Nephron progenitor cell (in vitro differentiated cells): ENCODE data around the gene VWA8.

Source experiments
- DNase-seq: peaks from one replicate; pipeline ENCODE4 v3.0.0; 2021
- H3K27ac Mint-ChIP-seq: 2 replicates; pipeline ENCODE4 v1.8.0; 2021; ENCODE audit warnings: mild to moderate bottlenecking, moderate library complexity, mixed read lengths
- H3K27me3 Mint-ChIP-seq: 2 replicates; pipeline ENCODE4 v1.8.0; 2021; ENCODE audit warnings: mild to moderate bottlenecking, low read depth, mixed read lengths; ENCODE audit not compliant: poor library complexity
- H3K36me3 Mint-ChIP-seq: 2 replicates; pipeline ENCODE4 v1.8.0; 2021; ENCODE audit warnings: low read depth, mixed read lengths
- H3K4me1 Mint-ChIP-seq: 2 replicates; pipeline ENCODE4 v1.8.0; 2021; ENCODE audit warnings: mixed read lengths
- H3K4me3 Mint-ChIP-seq: 2 replicates; pipeline ENCODE4 v1.8.0; 2021; ENCODE audit warnings: mild to moderate bottlenecking, moderate library complexity, mixed read lengths
- H3K9me3 Mint-ChIP-seq: 2 replicates; pipeline ENCODE4 v1.8.0; 2021; ENCODE audit warnings: mild to moderate bottlenecking, moderate library complexity, mixed read lengths
- TF ChIP-seq, protein P1 (sequence below): fragments of 200-600 bp; sonication (generic); IDR thresholded peaks from 2 replicates; pipeline ENCODE4 v1.5.0; 2021; ENCODE audit warnings: antibody characterized with exemption

VWA8 gene

DNA sequence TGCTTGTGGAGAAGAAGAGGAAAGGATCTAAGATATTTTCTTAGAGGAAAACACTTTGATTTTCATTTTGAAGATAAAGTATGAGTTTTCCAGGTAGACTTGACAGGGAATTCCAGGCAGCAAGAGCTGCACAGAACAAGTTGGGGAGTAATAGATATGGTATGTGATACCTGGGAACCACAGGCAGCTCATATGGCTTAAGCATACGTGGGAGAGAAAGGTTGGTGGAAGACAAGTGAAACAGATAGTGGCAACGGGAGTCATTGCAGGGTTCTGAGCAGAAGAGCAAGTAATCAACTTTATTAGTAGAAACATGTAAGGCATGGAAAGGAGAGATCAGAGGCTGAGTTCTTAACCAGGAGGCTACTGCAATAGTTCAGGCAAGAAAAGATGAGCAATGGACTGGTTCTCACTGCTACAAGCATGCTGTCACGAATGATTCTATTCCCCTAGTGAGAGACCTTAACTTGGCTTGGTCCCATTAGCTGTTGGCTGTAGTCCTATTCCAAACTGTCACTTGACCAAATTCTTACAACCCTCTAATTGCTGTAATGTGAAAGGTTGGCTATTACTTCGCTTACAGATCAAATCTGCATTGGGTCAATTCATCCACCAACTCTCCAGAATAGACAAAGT, 217.9 kb downstream of the VWA8 start:
- Mint-ChIP-seq H3K27me3 (no peaks in the 10 kb centered on the region), H3K4me3 (no peak overlapping the region), H3K9me3 (peaks cover 19% of the 10 kb centered on the region), H3K4me1 (peaks cover 5% of the 10 kb centered on the region), H3K36me3 (peaks cover 24% of the 10 kb centered on the region), H3K27ac (no peak overlapping the region)
- no peak for DNase-seq
- TF ChIP-seq, protein P1, sequence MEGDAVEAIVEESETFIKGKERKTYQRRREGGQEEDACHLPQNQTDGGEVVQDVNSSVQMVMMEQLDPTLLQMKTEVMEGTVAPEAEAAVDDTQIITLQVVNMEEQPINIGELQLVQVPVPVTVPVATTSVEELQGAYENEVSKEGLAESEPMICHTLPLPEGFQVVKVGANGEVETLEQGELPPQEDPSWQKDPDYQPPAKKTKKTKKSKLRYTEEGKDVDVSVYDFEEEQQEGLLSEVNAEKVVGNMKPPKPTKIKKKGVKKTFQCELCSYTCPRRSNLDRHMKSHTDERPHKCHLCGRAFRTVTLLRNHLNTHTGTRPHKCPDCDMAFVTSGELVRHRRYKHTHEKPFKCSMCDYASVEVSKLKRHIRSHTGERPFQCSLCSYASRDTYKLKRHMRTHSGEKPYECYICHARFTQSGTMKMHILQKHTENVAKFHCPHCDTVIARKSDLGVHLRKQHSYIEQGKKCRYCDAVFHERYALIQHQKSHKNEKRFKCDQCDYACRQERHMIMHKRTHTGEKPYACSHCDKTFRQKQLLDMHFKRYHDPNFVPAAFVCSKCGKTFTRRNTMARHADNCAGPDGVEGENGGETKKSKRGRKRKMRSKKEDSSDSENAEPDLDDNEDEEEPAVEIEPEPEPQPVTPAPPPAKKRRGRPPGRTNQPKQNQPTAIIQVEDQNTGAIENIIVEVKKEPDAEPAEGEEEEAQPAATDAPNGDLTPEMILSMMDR, result no peak

DNA sequence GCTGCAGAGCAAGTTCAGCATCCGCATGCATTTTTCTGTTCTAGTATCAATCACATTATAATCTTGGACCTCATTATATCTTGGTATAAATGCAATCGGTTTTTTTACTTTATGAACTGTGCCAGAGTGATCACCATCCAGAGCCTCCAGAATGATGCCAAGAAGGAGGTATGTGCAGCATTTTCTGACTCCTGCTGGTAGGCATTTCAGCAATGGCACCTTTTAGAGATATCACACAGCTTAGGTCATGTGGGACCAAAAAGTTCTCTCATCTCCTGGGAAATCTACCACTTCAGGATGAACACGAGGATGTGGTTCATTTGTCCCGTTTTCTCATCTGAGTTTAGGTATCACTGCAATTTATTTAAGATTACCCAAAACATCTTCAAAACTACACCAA, 220.4 kb downstream of the VWA8 start:
- Mint-ChIP-seq H3K4me3 (no peak overlapping the region), H3K4me1 (peaks cover 5% of the 10 kb centered on the region), H3K27me3 (no peaks in the 10 kb centered on the region), H3K9me3 (no peaks in the 10 kb centered on the region), H3K27ac (no peak overlapping the region), H3K36me3 (no peaks in the 10 kb centered on the region)
- TF ChIP-seq, protein P1, result no peak
- DNase-seq, result no peak

DNA sequence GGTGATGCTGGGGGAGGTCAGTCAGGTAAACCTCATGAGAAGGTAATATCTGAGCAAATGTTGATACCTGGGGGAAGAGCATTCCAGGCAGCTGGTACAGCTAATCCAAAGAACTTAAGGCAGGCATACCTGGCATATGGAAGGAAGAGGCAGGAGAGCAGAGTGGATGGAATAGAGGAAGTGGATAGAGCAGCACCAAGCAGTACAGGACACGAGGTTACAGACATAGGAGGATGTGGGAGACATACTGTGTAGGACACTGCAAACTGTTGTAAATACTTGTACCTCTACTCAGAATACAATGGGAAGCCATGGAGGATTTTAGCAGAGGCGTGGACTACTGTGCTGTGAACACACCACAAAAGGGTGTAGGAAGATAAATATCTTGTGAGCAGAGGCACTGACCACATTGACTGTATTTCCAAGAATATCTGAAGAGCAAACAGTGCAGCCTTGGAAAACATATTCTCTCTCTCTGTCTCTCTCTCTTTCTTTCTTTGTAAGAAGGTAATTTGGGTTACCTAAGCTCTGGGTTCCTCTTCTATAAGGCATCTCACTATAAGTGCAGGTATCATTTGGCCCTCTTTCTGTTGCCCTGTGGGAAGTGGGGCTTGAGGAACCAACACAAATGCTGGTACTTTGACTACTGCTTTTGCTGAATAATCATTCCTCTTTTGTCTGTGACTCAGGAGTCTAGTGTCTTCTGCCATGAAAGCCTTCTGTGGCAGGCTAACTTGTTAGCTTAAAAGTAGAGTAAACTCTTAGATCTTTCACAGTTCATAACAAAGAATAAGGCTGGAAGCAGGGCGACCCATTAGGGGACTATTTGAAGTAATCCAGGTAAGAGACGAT, 238.0 kb downstream of the VWA8 start:
- Mint-ChIP-seq H3K27me3 (no peaks in the 10 kb centered on the region), H3K4me3 (no peak overlapping the region), H3K4me1 (no peaks in the 10 kb centered on the region), H3K27ac (no peak overlapping the region), H3K36me3 (no peaks in the 10 kb centered on the region), H3K9me3 (no peaks in the 10 kb centered on the region)
- TF ChIP-seq, protein P1, result no peak
- DNase-seq, result no peak

DNA sequence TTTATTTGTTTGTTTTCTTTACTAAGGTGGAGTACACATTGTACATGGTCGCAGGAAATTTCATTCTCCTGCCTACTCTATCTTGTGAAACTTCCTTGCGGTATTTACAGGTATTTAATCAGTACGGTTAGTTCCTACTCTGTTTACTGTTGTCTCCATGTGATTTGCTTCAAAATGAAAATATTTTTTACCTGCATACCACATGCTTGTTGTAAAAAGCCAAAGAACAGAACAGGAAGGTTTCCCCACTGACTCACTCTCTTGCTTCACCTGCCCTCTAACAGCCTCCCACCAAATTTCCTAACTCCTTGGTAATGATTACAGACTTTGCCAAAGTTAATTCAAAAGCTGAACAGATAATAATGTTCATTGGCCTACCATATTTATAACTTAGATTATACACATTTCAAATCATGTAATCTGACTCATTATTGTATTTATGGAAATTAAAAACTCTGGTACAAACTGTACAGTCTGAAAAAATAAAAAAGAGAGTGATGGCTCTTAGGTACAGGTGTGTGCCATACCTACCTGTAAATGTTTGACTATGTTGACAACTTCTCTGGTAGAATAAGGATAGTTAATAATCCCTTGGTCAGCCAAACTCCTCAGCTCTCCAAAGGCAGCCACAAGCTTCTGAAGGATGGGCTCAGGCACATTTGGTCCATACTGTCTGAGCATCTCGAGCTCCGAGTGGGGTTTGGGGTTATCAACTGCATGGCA, 239.9 kb downstream of the VWA8 start:
- H3K27me3 Mint-ChIP-seq, result no peaks in the 10 kb centered on the region
- H3K27ac Mint-ChIP-seq, result no peak overlapping the region
- H3K4me3 Mint-ChIP-seq, result no peak overlapping the region
- TF ChIP-seq, protein P1, result no peak
- DNase-seq, result no peak
- H3K36me3 Mint-ChIP-seq, result no peaks in the 10 kb centered on the region
- H3K4me1 Mint-ChIP-seq, result no peaks in the 10 kb centered on the region
- no peaks in the 10 kb centered on the region for H3K9me3 Mint-ChIP-seq

DNA sequence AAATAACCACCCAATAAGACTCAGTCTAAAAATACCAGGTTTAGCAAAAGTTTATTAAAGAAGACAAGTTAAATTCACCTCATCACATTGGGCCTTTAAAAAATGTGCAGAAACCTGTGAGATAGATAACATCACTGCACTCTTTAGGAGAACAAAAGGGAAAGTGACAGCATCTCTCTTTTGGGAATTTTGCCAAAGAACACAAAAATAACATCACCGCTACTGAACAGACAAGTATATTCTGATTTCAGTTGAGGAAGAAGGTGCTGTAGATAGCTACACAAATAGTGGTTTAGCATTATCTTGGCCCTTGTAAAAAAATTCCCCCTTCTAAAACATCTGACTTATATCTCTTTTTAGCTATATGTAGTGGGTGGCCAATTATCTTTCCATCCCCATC, 244.7 kb downstream of the VWA8 start:
- no peaks in the 10 kb centered on the region for H3K36me3 Mint-ChIP-seq
- TF ChIP-seq, protein P1, result no peak
- H3K27me3 Mint-ChIP-seq, result no peaks in the 10 kb centered on the region
- no peak overlapping the region for H3K4me3 Mint-ChIP-seq
- H3K4me1 Mint-ChIP-seq, result no peaks in the 10 kb centered on the region
- no peak overlapping the region for H3K27ac Mint-ChIP-seq
- H3K9me3 Mint-ChIP-seq, result no peaks in the 10 kb centered on the region
- no peak for DNase-seq
